H1 (cell line): ENCODE data around the gene SMIM32. TPM values are rescaled to one million over a fixed set of nuclear protein-coding genes. Genes with fewer than 3 reads are reported as not detected.

Experiments used
- CTCF ChIA-PET: fragments of 300-600 bp; sonication (Branson Sonifier 250); formaldehyde crosslinking; loops from one replicate; lab custom pipeline; 2021; ENCODE audit not compliant: partially characterized antibody; lab: Charles Lee
- POLR2A ChIA-PET: fragments of 300-600 bp; sonication (Branson Sonifier 250); formaldehyde crosslinking; loops from one replicate; lab custom pipeline; 2021; ENCODE audit warnings: inconsistent platforms; ENCODE audit not compliant: partially characterized antibody; lab: Charles Lee
- DNase-seq, 2 experiments: peaks; one replicate each; pipeline versions ENCODE4 v3.0.0 to v3.0.0-alpha.2; 2010 to 2022; ENCODE audit warnings: low spot score in 2 of 2, low read depth in 1 of 2, mixed read lengths in 1 of 2
- FAIRE-seq: peaks from 2 replicates; lab custom pipeline; 2011; peaks lifted over from hg19 to GRCh38; lab: Jason Lieb, UNC
- H2AFZ ChIP-seq: 2 replicates; pipeline ENCODE4 v1.8.1; 2012; ENCODE audit warnings: low read length, inconsistent platforms
- H2AK5ac ChIP-seq: 2 replicates; pipeline ENCODE4 v1.6.1; 2013; ENCODE audit warnings: low read depth, low read length
- H2BK120ac ChIP-seq: replicated peaks from 2 replicates; pipeline ENCODE3; 2013; ENCODE audit warnings: low read depth, low read length, inconsistent platforms
- H2BK12ac ChIP-seq: 2 replicates; pipeline ENCODE4 v1.6.1; 2013; ENCODE audit warnings: low read depth, low read length
- H2BK15ac ChIP-seq: 2 replicates; pipeline ENCODE4 v1.6.1; 2013; ENCODE audit warnings: low read length
- H2BK20ac ChIP-seq: 2 replicates; pipeline ENCODE4 v1.6.1; 2013; ENCODE audit warnings: low read length
- H2BK5ac ChIP-seq: 2 replicates; pipeline ENCODE4 v1.6.1; 2013; ENCODE audit warnings: low read depth, low read length
- H3K14ac ChIP-seq: 2 replicates; pipeline ENCODE4 v1.6.1; 2013; ENCODE audit warnings: inconsistent platforms; ENCODE audit not compliant: insufficient read length
- H3K18ac ChIP-seq: 2 replicates; pipeline ENCODE4 v1.6.1; 2013; ENCODE audit warnings: low read length; ENCODE audit errors: extremely low read depth
- H3K23ac ChIP-seq: 2 replicates; pipeline ENCODE4 v1.6.1; 2013; ENCODE audit warnings: inconsistent platforms; ENCODE audit not compliant: insufficient read length
- H3K23me2 ChIP-seq: 2 replicates; pipeline ENCODE4 v1.6.1; 2013; ENCODE audit warnings: low read depth, low read length
- H3K27ac ChIP-seq: 2 replicates; pipeline ENCODE4 v1.6.1; 2011; ENCODE audit warnings: low read depth, low read length, inconsistent platforms
- H3K27me3 ChIP-seq, 4 experiments: replicated peaks in 1 of 4; 1 replicate in 1 of 4; 2 replicates in 3 of 4; pipeline versions ENCODE4 v1.6.1 to v1.8.1; 2011 to 2013; ENCODE audit warnings: low read length in 3 of 4, mild to moderate bottlenecking in 3 of 4, inconsistent platforms in 2 of 4, mixed read lengths in 2 of 4, moderate library complexity in 1 of 4; ENCODE audit not compliant: control insufficient read depth in 3 of 4, insufficient read depth in 3 of 4; ENCODE audit errors: extremely low read depth in 1 of 4
- H3K36me3 ChIP-seq, 4 experiments: 2 replicates each; pipeline versions ENCODE4 v1.6.1 to v1.8.1; 2011 to 2013; ENCODE audit warnings: mild to moderate bottlenecking in 4 of 4, low read length in 3 of 4, moderate library complexity in 2 of 4, control low read depth in 1 of 4, inconsistent platforms in 1 of 4; ENCODE audit not compliant: insufficient read depth in 4 of 4, control insufficient read depth in 2 of 4
- H3K4ac ChIP-seq: replicated peaks from 2 replicates; pipeline ENCODE3; 2013; ENCODE audit warnings: low read length, low read depth, mixed read lengths, inconsistent platforms; ENCODE audit not compliant: insufficient read length
- H3K4me1 ChIP-seq, 4 experiments: replicated peaks in 1 of 4; 1 replicate in 1 of 4; 2 replicates in 3 of 4; pipeline versions ENCODE4 v1.6.1 to v1.8.1; 2011 to 2013; ENCODE audit warnings: low read length in 3 of 4, inconsistent platforms in 2 of 4, mixed read lengths in 1 of 4; ENCODE audit not compliant: insufficient read depth in 4 of 4, control insufficient read depth in 3 of 4
- H3K4me2 ChIP-seq, 2 experiments: 2 replicates each; pipeline versions ENCODE4 v1.6.1 to v1.8.1; 2011 to 2013; ENCODE audit warnings: low read depth in 2 of 2, low read length in 2 of 2, control low read depth in 1 of 2, inconsistent platforms in 1 of 2, mild to moderate bottlenecking in 1 of 2; ENCODE audit not compliant: insufficient read depth in 1 of 2
- H3K4me3 ChIP-seq, 4 experiments: fragments of 200-600, 300-600 bp in 1 of 4; sonication (generic), shearing (Covaris generic), sonication (Bioruptor Twin) in 1 of 4; 2 replicates each; pipeline versions ENCODE4 v1.5.1 to v1.8.1; 2011 to 2016; ENCODE audit warnings: low read length in 4 of 4, low read depth in 3 of 4, control low read depth in 2 of 4, inconsistent platforms in 2 of 4, mild to moderate bottlenecking in 2 of 4, mixed read lengths in 1 of 4, moderate library complexity in 1 of 4; ENCODE audit not compliant: insufficient read depth in 2 of 4; ENCODE audit errors: extremely low read depth in 1 of 4
- H3K56ac ChIP-seq: replicated peaks from 2 replicates; pipeline ENCODE3; 2013; ENCODE audit warnings: low read depth, mild to moderate bottlenecking, mixed read lengths, low read length, inconsistent platforms; ENCODE audit not compliant: insufficient read length
- H3K79me1 ChIP-seq: 2 replicates; pipeline ENCODE4 v1.6.1; 2013; ENCODE audit warnings: low read depth, low read length, control low read depth
- H3K79me2 ChIP-seq, 2 experiments: 2 replicates each; pipeline versions ENCODE4 v1.6.1 to v1.8.1; 2012 to 2013; ENCODE audit warnings: low read length in 2 of 2, mild to moderate bottlenecking in 2 of 2, inconsistent platforms in 1 of 2; ENCODE audit not compliant: insufficient read depth in 2 of 2, control insufficient read depth in 1 of 2
- H3K9ac ChIP-seq, 4 experiments: replicated peaks in 1 of 4; 1 replicate in 1 of 4; 2 replicates in 3 of 4; pipeline versions ENCODE4 v1.6.1 to v1.8.1; 2011 to 2013; ENCODE audit warnings: low read depth in 3 of 4, low read length in 3 of 4, control low read depth in 2 of 4, mild to moderate bottlenecking in 2 of 4, moderate library complexity in 2 of 4, inconsistent platforms in 1 of 4; ENCODE audit errors: extremely low read depth in 1 of 4
- H3K9me3 ChIP-seq, 2 experiments: 2 replicates each; pipeline versions ENCODE4 v1.6.1 to v1.8.1; 2012 to 2013; ENCODE audit warnings: mild to moderate bottlenecking in 2 of 2, moderate library complexity in 2 of 2, control low read depth in 1 of 2, inconsistent platforms in 1 of 2, low read depth in 1 of 2, low read length in 1 of 2, mixed read lengths in 1 of 2; ENCODE audit not compliant: insufficient read depth in 2 of 2
- H4K20me1 ChIP-seq, 2 experiments: replicated peaks in 1 of 2; 2 replicates each; pipeline versions ENCODE3 to v1.8.1; 2011 to 2013; ENCODE audit warnings: inconsistent platforms in 2 of 2, low read length in 2 of 2, mild to moderate bottlenecking in 1 of 2; ENCODE audit not compliant: insufficient read depth in 2 of 2, control insufficient read depth in 1 of 2
- H4K5ac ChIP-seq: 2 replicates; pipeline ENCODE4 v1.6.1; 2013; ENCODE audit warnings: low read length, low read depth, mixed read lengths, inconsistent platforms; ENCODE audit not compliant: insufficient read length
- H4K8ac ChIP-seq: 2 replicates; pipeline ENCODE4 v1.8.0; 2013; ENCODE audit warnings: mild to moderate bottlenecking, moderate library complexity, low read length, inconsistent platforms; ENCODE audit not compliant: insufficient read depth; ENCODE audit errors: extremely low read depth
- H4K91ac ChIP-seq: replicated peaks from 2 replicates; pipeline ENCODE3; 2013; ENCODE audit warnings: low read length, mixed read lengths, inconsistent platforms; ENCODE audit not compliant: insufficient read length
- CBX5 ChIP-seq: fragments of 300-800, 300-1000 bp; sonication (generic); IDR thresholded peaks from 2 replicates; pipeline ENCODE4 v1.7.1; 2016; ENCODE audit warnings: antibody characterized with exemption, low read length, low read depth
- CBX8 ChIP-seq: fragments of 300-800, 300-1000 bp; sonication (generic); IDR thresholded peaks from 2 replicates; pipeline ENCODE4 v1.7.1; 2016; ENCODE audit warnings: low read depth, low read length, borderline replicate concordance
- CHD2 ChIP-seq: IDR thresholded peaks from 2 replicates; pipeline ENCODE4 v1.6.1; 2012; ENCODE audit warnings: low read length, improper control_type of control experiment
- EZH2 ChIP-seq: fragments of 200-600 bp; sonication (generic); IDR thresholded peaks from 2 replicates; pipeline ENCODE4 v1.7.1; 2012; ENCODE audit warnings: low read depth, mild to moderate bottlenecking, moderate library complexity, low read length, inconsistent platforms; ENCODE audit not compliant: severe bottlenecking
- POLR2AphosphoS5 ChIP-seq: IDR thresholded peaks from 2 replicates; pipeline ENCODE4 v1.6.1; 2011; ENCODE audit warnings: low read depth, low read length
- SAP30 ChIP-seq: fragments of 300-600 bp; sonication (generic); IDR thresholded peaks from 2 replicates; pipeline ENCODE4 v1.7.1; 2012; ENCODE audit warnings: low read length, moderate library complexity, mild to moderate bottlenecking, inconsistent platforms; ENCODE audit not compliant: insufficient read depth, insufficient replicate concordance
- SRF ChIP-seq: IDR thresholded peaks from 2 replicates; pipeline ENCODE4 v1.6.1; 2011; ENCODE audit warnings: mild to moderate bottlenecking, low read depth, low read length, moderate library complexity
- TAF7 ChIP-seq: optimal IDR thresholded peaks from 2 replicates; pipeline ENCODE3; 2011; ENCODE audit warnings: low read depth, mild to moderate bottlenecking, inconsistent platforms, low read length, moderate library complexity, borderline replicate concordance
- YY1 ChIP-seq: IDR thresholded peaks from 2 replicates; pipeline ENCODE4 v1.6.1; 2011; ENCODE audit warnings: low read depth, mild to moderate bottlenecking, low read length
- WGBS, 2 experiments: shearing (Covaris generic) in 1 of 2; methylation state at CpG; one replicate each; pipeline versions ENCODE4 v1.1.6 to v1.1.7; 2013 to 2015; ENCODE audit warnings: low lambda C conversion rate in 2 of 2, mixed read lengths in 2 of 2, inconsistent platforms in 1 of 2, low coverage in 1 of 2, missing lambda C conversion rate in 1 of 2; ENCODE audit not compliant: insufficient replicate concordance in 2 of 2, insufficient coverage in 1 of 2, insufficient read length in 1 of 2; ENCODE audit errors: extremely low coverage in 1 of 2, missing lambda C conversion rate in 1 of 2; 5-methylcytosine and 5-hydroxymethylcytosine counted together
- polyA plus RNA-seq, 7 experiments: library from polyadenylated mRNA; depleted of rRNA in 3 of 7; stranded (reverse) in 5 of 7; unstranded in 2 of 7; fragments of >200 nt in 5 of 7; fragments of 200-250 nt in 2 of 7; gene quantifications; 1 replicate in 5 of 7; 2 replicates in 1 of 7; 4 replicates in 1 of 7; pipeline versions ENCODE4 v1.2.1 to v1.2.3, GENCODE V29; 2011 to 2013; ENCODE audit warnings: missing spikeins in 2 of 7, mixed read lengths in 2 of 7
- total RNA-seq: library from RNA; stranded (reverse); fragmentation: NEBNext Ultra II Directional; extraction: Animal tissue kit (Norgen Biotek cat#: 25700); gene quantifications from 2 replicates; pipeline ENCODE4 v1.2.1, GENCODE V29; 2021
- TF ChIP-seq, protein P1 (sequence below), 3 experiments: IDR thresholded peaks; 1 replicate in 2 of 3; 2 replicates in 1 of 3; pipeline versions ENCODE4 v1.5.1 to v1.6.1; 2011; ENCODE audit warnings: low read length in 3 of 3, mild to moderate bottlenecking in 3 of 3, inconsistent platforms in 2 of 3, low read depth in 1 of 3, moderate library complexity in 1 of 3; ENCODE audit not compliant: insufficient read depth in 1 of 3; ENCODE audit errors: control extremely low read depth in 1 of 3

The SMIM32 gene
- total and polyA plus RNA-seq, 2 of the 8 experiments (the other 6 are each of a cell fraction or from before 2014, with no cell fraction given), result 0.09 to 0.22 TPM

DNA sequence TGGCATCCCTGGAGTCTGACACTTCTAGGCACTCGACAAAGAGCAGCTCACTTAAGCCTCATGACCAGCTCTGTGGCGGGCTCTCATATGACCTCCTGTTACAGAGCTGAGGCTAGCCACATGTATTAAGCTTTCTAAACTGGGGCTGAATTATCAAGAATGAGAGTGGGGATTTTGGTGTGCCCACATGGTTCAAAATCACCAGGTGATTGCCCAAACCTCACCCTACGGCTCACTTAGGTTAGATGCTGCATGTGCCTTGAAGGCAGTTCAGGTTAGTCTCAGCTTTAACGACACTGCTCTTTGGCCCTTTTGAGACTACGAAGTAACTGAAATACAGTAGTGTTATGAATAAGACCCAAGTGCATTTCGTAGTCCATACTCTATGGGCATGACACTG lies 39.4 kb upstream of the SMIM32 start:
- no peak overlapping the region for H3K4me2 ChIP-seq
- WGBS, 2 experiments, result 86% methylated on average over 6 of the region's 6 CpGs; no CpG with 5 or more reads in 1 of the 2 experiments
- TF ChIP-seq POLR2AphosphoS5 (no peak), EZH2 (no peak), TAF7 (no peak), SAP30 (no peak), CBX5 (no peak), CHD2 (no peak), SRF (no peak), YY1 (no peak), CBX8 (no peak)
- TF ChIP-seq, protein P1, sequence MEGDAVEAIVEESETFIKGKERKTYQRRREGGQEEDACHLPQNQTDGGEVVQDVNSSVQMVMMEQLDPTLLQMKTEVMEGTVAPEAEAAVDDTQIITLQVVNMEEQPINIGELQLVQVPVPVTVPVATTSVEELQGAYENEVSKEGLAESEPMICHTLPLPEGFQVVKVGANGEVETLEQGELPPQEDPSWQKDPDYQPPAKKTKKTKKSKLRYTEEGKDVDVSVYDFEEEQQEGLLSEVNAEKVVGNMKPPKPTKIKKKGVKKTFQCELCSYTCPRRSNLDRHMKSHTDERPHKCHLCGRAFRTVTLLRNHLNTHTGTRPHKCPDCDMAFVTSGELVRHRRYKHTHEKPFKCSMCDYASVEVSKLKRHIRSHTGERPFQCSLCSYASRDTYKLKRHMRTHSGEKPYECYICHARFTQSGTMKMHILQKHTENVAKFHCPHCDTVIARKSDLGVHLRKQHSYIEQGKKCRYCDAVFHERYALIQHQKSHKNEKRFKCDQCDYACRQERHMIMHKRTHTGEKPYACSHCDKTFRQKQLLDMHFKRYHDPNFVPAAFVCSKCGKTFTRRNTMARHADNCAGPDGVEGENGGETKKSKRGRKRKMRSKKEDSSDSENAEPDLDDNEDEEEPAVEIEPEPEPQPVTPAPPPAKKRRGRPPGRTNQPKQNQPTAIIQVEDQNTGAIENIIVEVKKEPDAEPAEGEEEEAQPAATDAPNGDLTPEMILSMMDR (IDR thresholded peaks at IDR 0.05; ENCODE audit: control extremely low read depth in 1 of 3, insufficient read depth in 1 of 3, low read depth in 1 of 3, low read length in 3 of 3), result no peak

More for the DNA sequence above, 39.4 kb upstream of the SMIM32 start:
- no peak overlapping the region for H4K5ac ChIP-seq
- no peak overlapping the region for H3K14ac ChIP-seq
- no peak overlapping the region for H3K23ac ChIP-seq
- no peak overlapping the region for H2BK15ac ChIP-seq
- H3K56ac ChIP-seq, result no peak overlapping the region
- POLR2A ChIA-PET, result no interaction called here
- peaks cover 0 to 19% (median 7%) of the 10 kb centered on the region in 4 experiments; a peak in 4 of 7 replicates for H3K4me1 ChIP-seq
- no peak for DNase-seq
- no peaks in the 10 kb centered on the region for H3K79me1 ChIP-seq
- H3K27me3 ChIP-seq, result no peaks in the 10 kb centered on the region; a peak in 1 of 7 replicates
- H2BK20ac ChIP-seq, result no peak overlapping the region
- H2AK5ac ChIP-seq, result no peak overlapping the region; the same call in 1 of the 2 replicates
- no peak overlapping the region for H2AFZ ChIP-seq
- no peak overlapping the region for H3K4ac ChIP-seq
- H3K9me3 ChIP-seq, result no peaks in the 10 kb centered on the region
- H3K4me3 ChIP-seq, result no peak overlapping the region
- H2BK120ac ChIP-seq, result no peak overlapping the region
- no peak overlapping the region for H2BK5ac ChIP-seq
- H3K23me2 ChIP-seq, result no peaks in the 10 kb centered on the region
- CTCF ChIA-PET, result interaction anchor here (0.5 to 1.8 kb wide), 9 partner anchors 9 to 204 kb away, joined by 3 to 10 read pairs (median 3); no protein-coding TSS in a partner anchor
- no peak overlapping the region for H3K18ac ChIP-seq
- H2BK12ac ChIP-seq, result no peak overlapping the region
- H3K27ac ChIP-seq, result no peak overlapping the region
- H3K36me3 ChIP-seq, result no peaks in the 10 kb centered on the region
- no peak overlapping the region for H3K9ac ChIP-seq
- no peak overlapping the region for H4K8ac ChIP-seq
- H3K79me2 ChIP-seq, result no peaks in the 10 kb centered on the region
- FAIRE-seq, result no peak
- H4K20me1 ChIP-seq, result no peaks in the 10 kb centered on the region
- no peak overlapping the region for H4K91ac ChIP-seq
